K562 (cell line): ENCODE measurements around the gene ASCL3. TPM values are rescaled to one million over a fixed set of nuclear protein-coding genes. Genes with fewer than 3 reads are reported as not detected.

Experiments used
- CAMTA2 ChIP-seq: fragments of 250-450 bp; sonication (Bioruptor Pico); conservative IDR thresholded peaks from 2 replicates; pipeline ENCODE4 v1.5.1; 2022
- CREB1 ChIP-seq, 2 experiments: sonication (generic) in 1 of 2; formaldehyde crosslinking in 1 of 2; IDR thresholded peaks; 2 replicates each; pipeline versions ENCODE4 v1.6.1 to v1.8.0; 2012 to 2022; ENCODE audit warnings: inconsistent platforms in 1 of 2, mild to moderate bottlenecking in 1 of 2, missing genetic modification reagents in 1 of 2, moderate library complexity in 1 of 2
- ELF2 ChIP-seq: fragments of 250-450 bp; sonication (Bioruptor Pico); IDR thresholded peaks from 2 replicates; pipeline ENCODE4 v1.5.0; 2021; ENCODE audit warnings: mild to moderate bottlenecking
- NONO ChIP-seq, 2 experiments: fragments of 200-400 bp in 1 of 2; fragments of 450-650 bp in 1 of 2; formaldehyde crosslinking in 1 of 2; IDR thresholded peaks; 2 replicates each; pipeline ENCODE4 v1.6.1; 2017; ENCODE audit warnings: low read depth in 2 of 2, mild to moderate bottlenecking in 2 of 2, moderate library complexity in 2 of 2, low read length in 1 of 2
- PPARD ChIP-seq: fragments of 250-450 bp; sonication (Bioruptor Pico); IDR thresholded peaks from 2 replicates; pipeline ENCODE4 v1.8.0; 2022; ENCODE audit warnings: inconsistent platforms, mild to moderate bottlenecking, moderate library complexity
- PRMT5 ChIP-seq: sonication (generic); formaldehyde crosslinking; IDR thresholded peaks from 2 replicates; pipeline ENCODE4 v1.5.0; 2020; ENCODE audit warnings: missing genetic modification reagents
- PURB ChIP-seq: sonication (generic); formaldehyde crosslinking; IDR thresholded peaks from 2 replicates; pipeline ENCODE4 v1.9.0; 2021; ENCODE audit warnings: low read depth, mild to moderate bottlenecking, missing genetic modification reagents
- SP2 ChIP-seq: IDR thresholded peaks from 2 replicates; pipeline ENCODE4 v1.6.1; 2011; ENCODE audit warnings: mild to moderate bottlenecking, low read depth, low read length, moderate library complexity; ENCODE audit not compliant: poor library complexity, severe bottlenecking; ENCODE audit errors: extremely low read depth
- TARDBP ChIP-seq: fragments of 450-650 bp; IDR thresholded peaks from 2 replicates; pipeline ENCODE4 v1.6.1; 2016
- ZNF41 ChIP-seq: fragments of 250-450 bp; sonication (Bioruptor Pico); conservative IDR thresholded peaks from 2 replicates; pipeline ENCODE4 v1.4.0; 2020; ENCODE audit warnings: mild to moderate bottlenecking
- ZNF445 ChIP-seq: fragments of 250-450 bp; sonication (Bioruptor Pico); IDR thresholded peaks from 2 replicates; pipeline ENCODE4 v1.4.0; 2020; ENCODE audit warnings: low read depth, mild to moderate bottlenecking, moderate library complexity
- polyA plus RNA-seq, 8 experiments: library from polyadenylated mRNA; depleted of rRNA in 4 of 8; stranded (reverse) in 5 of 8; unstranded in 3 of 8; fragments of >200 nt; fragmentation: Nextera tagmentation in 2 of 8; fragmentation: Illumina TruSeq in 1 of 8; extraction: Ambion mirVana in 2 of 8; extraction: Trizol in 1 of 8; gene quantifications; 2 replicates each; pipeline versions ENCODE4 v1.2.1 to v1.2.3, GENCODE V29; 2011 to 2014; ENCODE audit warnings: inconsistent platforms in 1 of 8, missing spikeins in 1 of 8
- total RNA-seq, 7 experiments: library from RNA; depleted of rRNA in 6 of 7; stranded (reverse); fragments of >200 nt in 6 of 7; fragmentation: Illumina TruSeq in 2 of 7; extraction: Trizol in 2 of 7; gene quantifications; 2 replicates each; pipeline versions ENCODE4 v1.2.1 to v1.2.3, GENCODE V29; 2011 to 2021; ENCODE audit warnings: low replicate concordance in 1 of 7
- TF ChIP-seq, protein P1 (sequence below), 2 experiments: fragments of 200-800 bp in 1 of 2; sonication (Bioruptor generic) in 1 of 2; sonication (generic) in 1 of 2; formaldehyde crosslinking in 1 of 2; IDR thresholded peaks in 1 of 2; conservative IDR thresholded peaks in 1 of 2; 2 replicates each; pipeline versions ENCODE4 v1.5.0 to v1.6.1; 2016 to 2020; ENCODE audit warnings: missing compliant biosample characterization in 1 of 2, missing genetic modification characterization in 1 of 2, missing genetic modification reagents in 1 of 2
- TF ChIP-seq, protein P2 (sequence below): sonication (generic); formaldehyde crosslinking; IDR thresholded peaks from 2 replicates; pipeline ENCODE4 v1.9.0; 2022; ENCODE audit warnings: mild to moderate bottlenecking, missing genetic modification reagents
- TF ChIP-seq, protein P3 (sequence below): IDR thresholded peaks from 2 replicates; pipeline ENCODE4 v1.6.1; 2012; ENCODE audit warnings: low read depth, low read length, improper control_type of control experiment, borderline replicate concordance
- TF ChIP-seq, protein P4 (sequence below), 2 experiments: fragments of 450-650 bp; IDR thresholded peaks; 2 replicates each; pipeline ENCODE4 v1.6.1; 2016
- TF ChIP-seq, protein P5 (sequence below), 2 experiments: IDR thresholded peaks; 2 replicates each; pipeline ENCODE4 v1.6.1; 2011; ENCODE audit warnings: borderline replicate concordance in 1 of 2, control low read depth in 1 of 2, low read depth in 1 of 2, low read length in 1 of 2, mild to moderate bottlenecking in 1 of 2, mixed read lengths in 1 of 2, moderate library complexity in 1 of 2; ENCODE audit not compliant: insufficient read depth in 1 of 2, insufficient read length in 1 of 2, poor library complexity in 1 of 2, severe bottlenecking in 1 of 2; ENCODE audit errors: extremely low read depth in 1 of 2
- TF ChIP-seq, protein P6 (sequence below): sonication (generic); IDR thresholded peaks from 2 replicates; pipeline ENCODE4 v1.6.1; 2016

Gene ASCL3
- total and polyA plus RNA-seq, 9 of the 15 experiments (the other 6 are each of a cell fraction or from before 2014, with no cell fraction given) = not detected

DNA sequence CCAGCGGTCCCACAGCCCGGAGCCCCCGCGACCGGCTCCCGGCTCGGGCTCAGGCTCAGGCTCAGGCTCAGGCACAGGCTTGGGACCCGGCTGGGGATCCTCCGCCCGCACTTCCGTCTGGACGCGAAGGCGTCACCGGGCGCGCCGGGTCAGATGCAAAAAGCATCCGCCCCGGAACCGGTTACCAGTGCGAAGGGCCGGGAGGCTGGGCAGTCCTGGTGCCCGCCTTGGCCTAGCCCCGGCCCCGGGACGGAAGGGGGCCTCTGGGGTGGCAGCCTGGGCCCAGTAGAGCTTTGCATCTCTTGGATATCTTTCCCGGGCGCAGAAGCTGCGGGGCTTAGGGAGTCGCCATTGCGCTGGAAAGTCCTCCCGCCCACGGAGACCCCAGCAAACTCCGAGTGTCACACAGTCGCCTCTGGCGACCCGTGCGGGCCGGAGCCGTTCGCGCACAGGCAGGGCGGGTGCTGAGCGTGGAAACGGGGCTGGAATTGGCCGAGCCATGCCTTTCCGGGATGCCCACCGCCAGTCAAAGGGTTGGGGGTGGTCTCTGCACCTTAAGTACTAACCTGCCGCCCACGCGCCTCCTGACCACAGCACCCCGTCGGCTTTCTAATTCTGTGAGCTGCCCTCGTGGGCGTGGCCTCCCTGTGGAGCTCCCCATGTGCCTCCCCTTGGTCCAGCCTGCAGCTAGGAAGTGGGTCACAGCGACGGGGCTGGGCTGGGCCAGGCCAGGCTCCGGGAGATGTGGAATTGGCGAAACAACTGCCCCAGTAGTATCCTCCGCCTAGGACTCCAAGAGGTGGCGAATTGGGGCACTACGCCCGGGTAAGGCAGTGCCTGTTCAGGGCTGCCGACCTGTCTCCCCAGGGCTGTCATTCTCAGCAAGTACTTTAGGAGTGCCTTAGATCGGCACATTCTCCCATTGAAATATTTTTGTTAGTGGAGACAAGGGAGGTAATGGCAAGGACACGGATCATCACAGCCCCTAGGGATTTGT, 21.8 kb upstream of the ASCL3 start, which contains the start of gene TMEM9B (continued):
- no peak for TF ChIP-seq PURB
- TF ChIP-seq CREB1 (IDR thresholded peaks at IDR 0.05) = peak; percentile 97
- TF ChIP-seq CREB1 (CRISPR knock-in tag; IDR thresholded peaks at IDR 0.05) = peak; percentile 95
- TF ChIP-seq ELF2 = peak; percentile 96
- TF ChIP-seq, protein P1, sequence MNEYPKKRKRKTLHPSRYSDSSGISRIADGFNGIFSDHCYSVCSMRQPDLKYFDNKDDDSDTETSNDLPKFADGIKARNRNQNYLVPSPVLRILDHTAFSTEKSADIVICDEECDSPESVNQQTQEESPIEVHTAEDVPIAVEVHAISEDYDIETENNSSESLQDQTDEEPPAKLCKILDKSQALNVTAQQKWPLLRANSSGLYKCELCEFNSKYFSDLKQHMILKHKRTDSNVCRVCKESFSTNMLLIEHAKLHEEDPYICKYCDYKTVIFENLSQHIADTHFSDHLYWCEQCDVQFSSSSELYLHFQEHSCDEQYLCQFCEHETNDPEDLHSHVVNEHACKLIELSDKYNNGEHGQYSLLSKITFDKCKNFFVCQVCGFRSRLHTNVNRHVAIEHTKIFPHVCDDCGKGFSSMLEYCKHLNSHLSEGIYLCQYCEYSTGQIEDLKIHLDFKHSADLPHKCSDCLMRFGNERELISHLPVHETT (CRISPR knock-in tag; conservative IDR thresholded peaks at IDR 0.05 in 1 of 2, IDR thresholded peaks at IDR 0.05 in 1 of 2) = peak in 1 of 2 experiments; percentile 86; a peak in 2 of 4 replicates
- TF ChIP-seq, protein P2, sequence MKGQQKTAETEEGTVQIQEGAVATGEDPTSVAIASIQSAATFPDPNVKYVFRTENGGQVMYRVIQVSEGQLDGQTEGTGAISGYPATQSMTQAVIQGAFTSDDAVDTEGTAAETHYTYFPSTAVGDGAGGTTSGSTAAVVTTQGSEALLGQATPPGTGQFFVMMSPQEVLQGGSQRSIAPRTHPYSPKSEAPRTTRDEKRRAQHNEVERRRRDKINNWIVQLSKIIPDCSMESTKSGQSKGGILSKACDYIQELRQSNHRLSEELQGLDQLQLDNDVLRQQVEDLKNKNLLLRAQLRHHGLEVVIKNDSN (CRISPR knock-in tag) = peak; percentile 58
- TF ChIP-seq SP2 = peak; percentile 18
- TF ChIP-seq PRMT5 (CRISPR knock-in tag) = no peak
- 0 out of 2 replicates have a peak, but pooled peaks have one; percentile 19 for TF ChIP-seq CAMTA2 (CRISPR knock-in tag)
- TF ChIP-seq PPARD (CRISPR knock-in tag) = no peak
- TF ChIP-seq, protein P3, sequence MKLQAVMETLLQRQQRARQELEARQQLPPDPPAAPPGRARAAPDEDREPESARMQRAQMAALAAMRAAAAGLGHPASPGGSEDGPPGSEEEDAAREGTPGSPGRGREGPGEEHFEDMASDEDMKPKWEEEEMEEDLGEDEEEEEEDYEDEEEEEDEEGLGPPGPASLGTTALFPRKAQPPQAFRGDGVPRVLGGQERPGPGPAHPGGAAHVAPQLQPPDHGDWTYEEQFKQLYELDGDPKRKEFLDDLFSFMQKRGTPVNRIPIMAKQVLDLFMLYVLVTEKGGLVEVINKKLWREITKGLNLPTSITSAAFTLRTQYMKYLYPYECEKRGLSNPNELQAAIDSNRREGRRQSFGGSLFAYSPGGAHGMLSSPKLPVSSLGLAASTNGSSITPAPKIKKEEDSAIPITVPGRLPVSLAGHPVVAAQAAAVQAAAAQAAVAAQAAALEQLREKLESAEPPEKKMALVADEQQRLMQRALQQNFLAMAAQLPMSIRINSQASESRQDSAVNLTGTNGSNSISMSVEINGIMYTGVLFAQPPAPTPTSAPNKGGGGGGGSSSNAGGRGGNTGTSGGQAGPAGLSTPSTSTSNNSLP = no peak
- TF ChIP-seq, protein P4, sequence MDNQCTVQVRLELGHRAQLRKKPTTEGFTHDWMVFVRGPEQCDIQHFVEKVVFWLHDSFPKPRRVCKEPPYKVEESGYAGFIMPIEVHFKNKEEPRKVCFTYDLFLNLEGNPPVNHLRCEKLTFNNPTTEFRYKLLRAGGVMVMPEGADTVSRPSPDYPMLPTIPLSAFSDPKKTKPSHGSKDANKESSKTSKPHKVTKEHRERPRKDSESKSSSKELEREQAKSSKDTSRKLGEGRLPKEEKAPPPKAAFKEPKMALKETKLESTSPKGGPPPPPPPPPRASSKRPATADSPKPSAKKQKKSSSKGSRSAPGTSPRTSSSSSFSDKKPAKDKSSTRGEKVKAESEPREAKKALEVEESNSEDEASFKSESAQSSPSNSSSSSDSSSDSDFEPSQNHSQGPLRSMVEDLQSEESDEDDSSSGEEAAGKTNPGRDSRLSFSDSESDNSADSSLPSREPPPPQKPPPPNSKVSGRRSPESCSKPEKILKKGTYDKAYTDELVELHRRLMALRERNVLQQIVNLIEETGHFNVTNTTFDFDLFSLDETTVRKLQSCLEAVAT (IDR thresholded peaks at IDR 0.05) = no peak
- TF ChIP-seq, protein P5, sequence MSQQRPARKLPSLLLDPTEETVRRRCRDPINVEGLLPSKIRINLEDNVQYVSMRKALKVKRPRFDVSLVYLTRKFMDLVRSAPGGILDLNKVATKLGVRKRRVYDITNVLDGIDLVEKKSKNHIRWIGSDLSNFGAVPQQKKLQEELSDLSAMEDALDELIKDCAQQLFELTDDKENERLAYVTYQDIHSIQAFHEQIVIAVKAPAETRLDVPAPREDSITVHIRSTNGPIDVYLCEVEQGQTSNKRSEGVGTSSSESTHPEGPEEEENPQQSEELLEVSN (IDR thresholded peaks at IDR 0.05; ENCODE audit: borderline replicate concordance in 1 of 2, extremely low read depth in 1 of 2, insufficient read depth in 1 of 2, insufficient read length in 1 of 2, low read depth in 1 of 2, low read length in 1 of 2, poor library complexity in 1 of 2, severe bottlenecking in 1 of 2) = peak in 1 of 2 experiments; percentile 54
- no peak for TF ChIP-seq ZNF41 (CRISPR knock-in tag)
- no peak; the same call in 1 of the 2 replicates for TF ChIP-seq TARDBP
- TF ChIP-seq, protein P6, sequence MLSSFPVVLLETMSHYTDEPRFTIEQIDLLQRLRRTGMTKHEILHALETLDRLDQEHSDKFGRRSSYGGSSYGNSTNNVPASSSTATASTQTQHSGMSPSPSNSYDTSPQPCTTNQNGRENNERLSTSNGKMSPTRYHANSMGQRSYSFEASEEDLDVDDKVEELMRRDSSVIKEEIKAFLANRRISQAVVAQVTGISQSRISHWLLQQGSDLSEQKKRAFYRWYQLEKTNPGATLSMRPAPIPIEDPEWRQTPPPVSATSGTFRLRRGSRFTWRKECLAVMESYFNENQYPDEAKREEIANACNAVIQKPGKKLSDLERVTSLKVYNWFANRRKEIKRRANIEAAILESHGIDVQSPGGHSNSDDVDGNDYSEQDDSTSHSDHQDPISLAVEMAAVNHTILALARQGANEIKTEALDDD = no peak
- peak; percentile 33 to 68; a peak in 2 of 4 replicates for TF ChIP-seq NONO (IDR thresholded peaks at IDR 0.05; ENCODE audit: low read depth in 2 of 2, low read length in 1 of 2)
- TF ChIP-seq ZNF445 (CRISPR knock-in tag) = no peak
